Activated CD4-positive, alpha-beta T cell treated with anti-CD3 and anti-CD28 coated beads, Interleukin-2, amount 10 ng/mL, durations not matched to agents 24 days and 14 days (primary cell): ENCODE measurements around the gene PGP. TPM values are rescaled to one million over a fixed set of nuclear protein-coding genes. Genes with fewer than 3 reads are reported as not detected.

ENCODE experiments used
- DNase-seq: peaks from one replicate; pipeline ENCODE4 v3.0.0; 2022
- H3K27ac Mint-ChIP-seq: one replicate; pipeline ENCODE4 v1.8.0; 2022; ENCODE audit warnings: mild to moderate bottlenecking, mixed read lengths
- H3K27me3 Mint-ChIP-seq: one replicate; pipeline ENCODE4 v1.8.0; 2022; ENCODE audit warnings: mixed read lengths
- H3K36me3 Mint-ChIP-seq: one replicate; pipeline ENCODE4 v1.8.0; 2022; ENCODE audit warnings: low read depth, mild to moderate bottlenecking, mixed read lengths
- H3K4me1 Mint-ChIP-seq: one replicate; pipeline ENCODE4 v1.8.0; 2021; ENCODE audit warnings: mixed read lengths
- H3K4me3 Mint-ChIP-seq: one replicate; pipeline ENCODE4 v1.8.0; 2022; ENCODE audit warnings: mild to moderate bottlenecking, moderate library complexity, mixed read lengths
- H3K9me3 Mint-ChIP-seq: one replicate; pipeline ENCODE4 v1.8.0; 2021; ENCODE audit warnings: mixed read lengths
- intact Hi-C: fragments of 100-400 bp; cut with micrococcal nuclease; formaldehyde crosslinking; loops from one replicate; pipeline ENCODE4 v1.15.1; 2023
- total RNA-seq: library from RNA; stranded (reverse); gene quantifications from 2 replicates; pipeline ENCODE4 v1.2.3, GENCODE V29; 2022

The PGP gene
- total RNA-seq, 1 donor from 2014 or later = 38.9 TPM

- H3K27me3 Mint-ChIP-seq = no peaks in the 10 kb centered on the region
- no peak overlapping the region for H3K4me3 Mint-ChIP-seq
- no peaks in the 10 kb centered on the region for H3K9me3 Mint-ChIP-seq
- H3K36me3 Mint-ChIP-seq = no peaks in the 10 kb centered on the region
- DNase-seq = no peak
- intact Hi-C loops = no loop called here
- no peak overlapping the region for H3K27ac Mint-ChIP-seq
- no peaks in the 10 kb centered on the region for H3K4me1 Mint-ChIP-seq
These were observed 29.7 kb downstream of the PGP start for GRCh38 chr16:2184962-2185361.

GRCh38 chr16:2184346-2184745, 30.3 kb downstream of the PGP start:
- no peaks in the 10 kb centered on the region for H3K36me3 Mint-ChIP-seq
- no peaks in the 10 kb centered on the region for H3K27me3 Mint-ChIP-seq
- no peak for DNase-seq
- H3K4me3 Mint-ChIP-seq = no peak overlapping the region
- no peak overlapping the region for H3K27ac Mint-ChIP-seq
- no peaks in the 10 kb centered on the region for H3K9me3 Mint-ChIP-seq
- intact Hi-C loops = no loop called here
- H3K4me1 Mint-ChIP-seq = no peaks in the 10 kb centered on the region

- intact Hi-C loops = no loop called here
- no peak for DNase-seq
- no peaks in the 10 kb centered on the region for H3K36me3 Mint-ChIP-seq
- no peaks in the 10 kb centered on the region for H3K9me3 Mint-ChIP-seq
- no peaks in the 10 kb centered on the region for H3K27me3 Mint-ChIP-seq
- H3K27ac Mint-ChIP-seq = no peak overlapping the region
- no peak overlapping the region for H3K4me3 Mint-ChIP-seq
- no peaks in the 10 kb centered on the region for H3K4me1 Mint-ChIP-seq
These were observed 31.0 kb downstream of the PGP start for GRCh38 chr16:2183671-2184070.

GRCh38 chr16:2181952-2182351, 32.7 kb downstream of the PGP start:
- Mint-ChIP-seq H3K9me3 (no peaks in the 10 kb centered on the region), H3K4me3 (no peak overlapping the region), H3K4me1 (no peaks in the 10 kb centered on the region), H3K27me3 (no peaks in the 10 kb centered on the region), H3K27ac (no peak overlapping the region), H3K36me3 (no peaks in the 10 kb centered on the region)
- intact Hi-C loops = no loop called here
- DNase-seq = no peak

GRCh38 chr16:2180962-2181923, 33.4 kb downstream of the PGP start:
- H3K4me1 Mint-ChIP-seq = no peaks in the 10 kb centered on the region
- intact Hi-C loops = no loop called here
- peaks cover under 1% of the 10 kb centered on the region for H3K36me3 Mint-ChIP-seq
- no peak overlapping the region for H3K27ac Mint-ChIP-seq
- H3K27me3 Mint-ChIP-seq = no peaks in the 10 kb centered on the region
- H3K9me3 Mint-ChIP-seq = no peaks in the 10 kb centered on the region
- H3K4me3 Mint-ChIP-seq = no peak overlapping the region
- no peak for DNase-seq

GRCh38 chr16:2180461-2180860, 34.2 kb downstream of the PGP start:
- DNase-seq = no peak
- no peak overlapping the region for H3K4me3 Mint-ChIP-seq
- H3K27ac Mint-ChIP-seq = no peak overlapping the region
- H3K36me3 Mint-ChIP-seq = peaks cover 2% of the 10 kb centered on the region
- no peaks in the 10 kb centered on the region for H3K27me3 Mint-ChIP-seq
- H3K4me1 Mint-ChIP-seq = no peaks in the 10 kb centered on the region
- intact Hi-C loops = no loop called here
- H3K9me3 Mint-ChIP-seq = no peaks in the 10 kb centered on the region

GRCh38 chr16:2179576-2179975, 35.1 kb downstream of the PGP start:
- H3K27me3 Mint-ChIP-seq = no peaks in the 10 kb centered on the region
- H3K27ac Mint-ChIP-seq = no peak overlapping the region
- no peaks in the 10 kb centered on the region for H3K4me1 Mint-ChIP-seq
- no peak for DNase-seq
- H3K4me3 Mint-ChIP-seq = no peak overlapping the region
- peaks cover 4% of the 10 kb centered on the region for H3K36me3 Mint-ChIP-seq
- H3K9me3 Mint-ChIP-seq = no peaks in the 10 kb centered on the region
- intact Hi-C loops = no loop called here

- intact Hi-C loops = no loop called here
- DNase-seq = no peak
- H3K27ac Mint-ChIP-seq = no peak overlapping the region
- H3K4me1 Mint-ChIP-seq = no peaks in the 10 kb centered on the region
- peaks cover 9% of the 10 kb centered on the region for H3K36me3 Mint-ChIP-seq
- H3K9me3 Mint-ChIP-seq = no peaks in the 10 kb centered on the region
- no peak overlapping the region for H3K4me3 Mint-ChIP-seq
- H3K27me3 Mint-ChIP-seq = no peaks in the 10 kb centered on the region
These were observed 35.5 kb downstream of the PGP start for GRCh38 chr16:2179107-2179501.

- Mint-ChIP-seq H3K27me3 (no peaks in the 10 kb centered on the region), H3K27ac (no peak overlapping the region), H3K4me3 (no peak overlapping the region), H3K36me3 (peaks cover 12% of the 10 kb centered on the region), H3K4me1 (no peaks in the 10 kb centered on the region), H3K9me3 (no peaks in the 10 kb centered on the region)
- peak; percentile 76 for DNase-seq
- intact Hi-C loops = no loop called here
These were observed 36.1 kb downstream of the PGP start for GRCh38 chr16:2178321-2179106.

- no peaks in the 10 kb centered on the region for H3K27me3 Mint-ChIP-seq
- intact Hi-C loops = no loop called here
- H3K4me1 Mint-ChIP-seq = no peaks in the 10 kb centered on the region
- H3K4me3 Mint-ChIP-seq = no peak overlapping the region
- no peak for DNase-seq
- no peak overlapping the region for H3K27ac Mint-ChIP-seq
- H3K36me3 Mint-ChIP-seq = peaks cover 15% of the 10 kb centered on the region
- H3K9me3 Mint-ChIP-seq = no peaks in the 10 kb centered on the region
These were observed 37.1 kb downstream of the PGP start for GRCh38 chr16:2177561-2177960.

GRCh38 chr16:2177101-2177500, 37.5 kb downstream of the PGP start:
- no peaks in the 10 kb centered on the region for H3K27me3 Mint-ChIP-seq
- no peaks in the 10 kb centered on the region for H3K9me3 Mint-ChIP-seq
- no peak overlapping the region for H3K27ac Mint-ChIP-seq
- H3K36me3 Mint-ChIP-seq = peaks cover 15% of the 10 kb centered on the region
- intact Hi-C loops = no loop called here
- no peak for DNase-seq
- H3K4me1 Mint-ChIP-seq = no peaks in the 10 kb centered on the region
- no peak overlapping the region for H3K4me3 Mint-ChIP-seq

GRCh38 chr16:2176047-2176446, 38.6 kb downstream of the PGP start:
- intact Hi-C loops = no loop called here
- H3K4me3 Mint-ChIP-seq = no peak overlapping the region
- no peak overlapping the region for H3K27ac Mint-ChIP-seq
- H3K36me3 Mint-ChIP-seq = peaks cover 18% of the 10 kb centered on the region
- H3K9me3 Mint-ChIP-seq = no peaks in the 10 kb centered on the region
- H3K27me3 Mint-ChIP-seq = no peaks in the 10 kb centered on the region
- no peaks in the 10 kb centered on the region for H3K4me1 Mint-ChIP-seq
- DNase-seq = no peak

GRCh38 chr16:2175454-2175853, 39.2 kb downstream of the PGP start:
- H3K4me1 Mint-ChIP-seq = no peaks in the 10 kb centered on the region
- no peaks in the 10 kb centered on the region for H3K27me3 Mint-ChIP-seq
- H3K36me3 Mint-ChIP-seq = peaks cover 18% of the 10 kb centered on the region
- DNase-seq = no peak
- no peaks in the 10 kb centered on the region for H3K9me3 Mint-ChIP-seq
- H3K4me3 Mint-ChIP-seq = no peak overlapping the region
- intact Hi-C loops = no loop called here
- H3K27ac Mint-ChIP-seq = no peak overlapping the region

- Mint-ChIP-seq H3K9me3 (no peaks in the 10 kb centered on the region), H3K27ac (no peak overlapping the region), H3K4me3 (no peak overlapping the region), H3K27me3 (no peaks in the 10 kb centered on the region), H3K4me1 (no peaks in the 10 kb centered on the region), H3K36me3 (peaks cover 18% of the 10 kb centered on the region)
- intact Hi-C loops = no loop called here
- no peak for DNase-seq
These were observed 40.1 kb downstream of the PGP start for GRCh38 chr16:2174396-2175131.
